MG63 (cell line): ENCODE measurements around the gene PALLD. TPM values are rescaled to one million over a fixed set of nuclear protein-coding genes. Genes with fewer than 3 reads are reported as not detected.

Experiments
- DNase-seq: peaks from one replicate; pipeline ENCODE4 v3.0.0-alpha.2; 2020
- H3K27me3 ChIP-seq: fragments of 250-450 bp; sonication (Bioruptor Pico); 2 replicates; pipeline ENCODE4 v1.5.1; 2020; ENCODE audit warnings: mild to moderate bottlenecking, moderate library complexity
- H3K36me3 ChIP-seq: fragments of 250-450 bp; sonication (Bioruptor Pico); 2 replicates; pipeline ENCODE4 v1.5.1; 2020; ENCODE audit warnings: mild to moderate bottlenecking, moderate library complexity
- H3K4me3 ChIP-seq: fragments of 250-450 bp; sonication (Bioruptor Pico); 2 replicates; pipeline ENCODE4 v1.5.1; 2020; ENCODE audit warnings: mild to moderate bottlenecking, moderate library complexity
- H3K9me3 ChIP-seq: fragments of 250-450 bp; sonication (Bioruptor Pico); 2 replicates; pipeline ENCODE4 v1.5.1; 2020; ENCODE audit warnings: mild to moderate bottlenecking, moderate library complexity
- total RNA-seq: library from RNA; depleted of rRNA; stranded (reverse); fragments of >200 nt; shearing (Covaris generic); gene quantifications from 2 replicates; pipeline ENCODE4 v1.2.3, GENCODE V29; 2014; ENCODE audit warnings: low replicate concordance

The PALLD gene
- total RNA-seq, 1 experiment from 2014 or later: 40.2 TPM

GRCh38 chr4:168536448-168536847 lies 39.6 kb downstream of the PALLD start:
- no peak for DNase-seq
- Histone ChIP-seq H3K4me3 (no peak overlapping the region), H3K27me3 (no peaks in the 10 kb centered on the region), H3K9me3 (no peaks in the 10 kb centered on the region), H3K36me3 (no peaks in the 10 kb centered on the region)

- no peak overlapping the region for H3K4me3 ChIP-seq
- H3K36me3 ChIP-seq: no peaks in the 10 kb centered on the region
- H3K9me3 ChIP-seq: no peaks in the 10 kb centered on the region
- H3K27me3 ChIP-seq: no peaks in the 10 kb centered on the region
- DNase-seq: no peak
Observed at GRCh38 chr4:168537086-168537485, 40.2 kb downstream of the PALLD start.

- Histone ChIP-seq H3K27me3 (no peaks in the 10 kb centered on the region), H3K9me3 (no peaks in the 10 kb centered on the region), H3K4me3 (no peak overlapping the region), H3K36me3 (no peaks in the 10 kb centered on the region)
- peak; percentile 28 for DNase-seq
Observed at GRCh38 chr4:168537571-168537970, 40.7 kb downstream of the PALLD start.

- Histone ChIP-seq H3K27me3 (no peaks in the 10 kb centered on the region), H3K4me3 (no peak overlapping the region), H3K36me3 (no peaks in the 10 kb centered on the region), H3K9me3 (no peaks in the 10 kb centered on the region)
- no peak for DNase-seq
Observed at GRCh38 chr4:168538632-168539031, 41.8 kb downstream of the PALLD start.

GRCh38 chr4:168540086-168540485 lies 43.2 kb downstream of the PALLD start:
- peak; percentile 61 for DNase-seq
- H3K36me3 ChIP-seq: no peaks in the 10 kb centered on the region
- no peaks in the 10 kb centered on the region for H3K9me3 ChIP-seq
- H3K4me3 ChIP-seq: peak overlapping the region; percentile 19
- H3K27me3 ChIP-seq: no peaks in the 10 kb centered on the region

- Histone ChIP-seq H3K27me3 (no peaks in the 10 kb centered on the region), H3K36me3 (no peaks in the 10 kb centered on the region), H3K4me3 (peak overlapping the region; percentile 19), H3K9me3 (no peaks in the 10 kb centered on the region)
- no peak for DNase-seq
Observed at GRCh38 chr4:168540503-168541265, 43.8 kb downstream of the PALLD start.

GRCh38 chr4:168541266-168541953 lies 44.6 kb downstream of the PALLD start:
- Histone ChIP-seq H3K27me3 (no peaks in the 10 kb centered on the region), H3K36me3 (no peaks in the 10 kb centered on the region), H3K4me3 (no peak overlapping the region), H3K9me3 (no peaks in the 10 kb centered on the region)
- peak; percentile 84 for DNase-seq

GRCh38 chr4:168549143-168549542 lies 52.3 kb downstream of the PALLD start:
- DNase-seq: no peak
- H3K27me3 ChIP-seq: no peaks in the 10 kb centered on the region
- H3K9me3 ChIP-seq: no peaks in the 10 kb centered on the region
- no peaks in the 10 kb centered on the region for H3K36me3 ChIP-seq
- H3K4me3 ChIP-seq: no peak overlapping the region

- Histone ChIP-seq H3K4me3 (no peak overlapping the region), H3K36me3 (no peaks in the 10 kb centered on the region), H3K9me3 (no peaks in the 10 kb centered on the region), H3K27me3 (no peaks in the 10 kb centered on the region)
- DNase-seq: no peak
Observed at GRCh38 chr4:168550064-168550766, 53.4 kb downstream of the PALLD start.

GRCh38 chr4:168551211-168551610 lies 54.4 kb downstream of the PALLD start:
- no peaks in the 10 kb centered on the region for H3K27me3 ChIP-seq
- no peak for DNase-seq
- H3K36me3 ChIP-seq: no peaks in the 10 kb centered on the region
- no peak overlapping the region for H3K4me3 ChIP-seq
- H3K9me3 ChIP-seq: no peaks in the 10 kb centered on the region

GRCh38 chr4:168551945-168552695 lies 55.3 kb downstream of the PALLD start:
- no peaks in the 10 kb centered on the region for H3K27me3 ChIP-seq
- no peaks in the 10 kb centered on the region for H3K9me3 ChIP-seq
- H3K36me3 ChIP-seq: no peaks in the 10 kb centered on the region
- no peak overlapping the region for H3K4me3 ChIP-seq
- DNase-seq: no peak

GRCh38 chr4:168553714-168554370 lies 57.0 kb downstream of the PALLD start:
- Histone ChIP-seq H3K4me3 (no peak overlapping the region), H3K27me3 (no peaks in the 10 kb centered on the region), H3K36me3 (no peaks in the 10 kb centered on the region), H3K9me3 (no peaks in the 10 kb centered on the region)
- no peak for DNase-seq

- DNase-seq: no peak
- H3K27me3 ChIP-seq: no peaks in the 10 kb centered on the region
- H3K36me3 ChIP-seq: no peaks in the 10 kb centered on the region
- no peak overlapping the region for H3K4me3 ChIP-seq
- no peaks in the 10 kb centered on the region for H3K9me3 ChIP-seq
Observed at GRCh38 chr4:168555437-168555836, 58.6 kb downstream of the PALLD start.

GRCh38 chr4:168557658-168558057 lies 60.8 kb downstream of the PALLD start:
- no peak for DNase-seq
- Histone ChIP-seq H3K27me3 (no peaks in the 10 kb centered on the region), H3K36me3 (no peaks in the 10 kb centered on the region), H3K9me3 (no peaks in the 10 kb centered on the region), H3K4me3 (no peak overlapping the region)

- no peak for DNase-seq
- H3K4me3 ChIP-seq: no peak overlapping the region
- no peaks in the 10 kb centered on the region for H3K36me3 ChIP-seq
- no peaks in the 10 kb centered on the region for H3K27me3 ChIP-seq
- no peaks in the 10 kb centered on the region for H3K9me3 ChIP-seq
Observed at GRCh38 chr4:168558599-168558998, 61.7 kb downstream of the PALLD start.
